ENCODE results near the gene CCN2.

The CCN2 gene

DNA sequence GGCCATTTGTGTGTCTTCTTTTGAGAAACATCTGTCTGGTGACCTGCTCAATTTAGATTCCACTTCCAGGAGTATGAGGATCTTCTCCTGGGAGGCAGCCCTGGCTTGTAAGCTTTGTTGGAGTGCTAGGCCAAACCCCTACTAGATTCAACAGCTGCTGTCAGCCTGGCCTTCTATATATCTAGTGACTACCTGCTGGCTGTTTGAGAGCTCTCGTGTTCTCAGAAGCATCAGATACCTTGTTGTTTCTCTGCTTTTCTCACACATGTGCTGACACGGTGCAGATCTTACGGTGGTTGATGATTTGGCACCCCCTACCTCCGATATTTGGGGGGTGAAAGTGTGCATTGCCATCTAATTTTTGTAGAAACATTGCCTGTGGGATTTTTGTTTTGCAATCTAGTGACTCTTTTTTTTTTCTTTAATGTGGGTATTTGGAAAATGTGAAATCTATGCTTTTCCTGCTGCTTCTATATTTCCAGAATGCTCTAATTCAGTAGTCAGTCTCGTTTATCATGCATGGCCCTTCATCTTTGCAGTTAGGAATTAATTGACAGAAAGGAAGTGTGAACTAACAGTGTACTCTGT lies 4.7 kb downstream of the CCN2 start:
- Histone ChIP-seq H3K4me3 (no peak overlapping the region), H3K9ac (ENCODE audit: insufficient read length) (no peak overlapping the region), H3K36me3 (ENCODE audit: insufficient read depth, low read length) (0 out of 2 replicates have a peak, but pooled peaks cover 2% of the 10 kb centered on the region), H3K27ac (no peak overlapping the region), H3K9me3 (ENCODE audit: low read depth, low read length) (no peaks in the 10 kb centered on the region)
- no peak for TF ChIP-seq POLR2AphosphoS5 (IDR thresholded peaks at IDR 0.05; ENCODE audit: borderline replicate concordance, low read depth, low read length)
- TF ChIP-seq FOXP2 (optimal IDR thresholded peaks at IDR 0.05; ENCODE audit: control extremely low read depth, extremely low read length, insufficient read depth): no peak
- TF ChIP-seq EZH2 (IDR thresholded peaks at IDR 0.05): no peak
- no peak for DNase-seq (ENCODE audit: low read depth, low spot score)

GRCh38 chr6:131945971-131946370 lies 5.2 kb downstream of the CCN2 start:
- Histone ChIP-seq H3K4me3 (no peak overlapping the region), H3K27ac (no peak overlapping the region), H3K9me3 (ENCODE audit: low read depth, low read length) (no peaks in the 10 kb centered on the region), H3K9ac (ENCODE audit: insufficient read length) (no peak overlapping the region), H3K36me3 (ENCODE audit: insufficient read depth, low read length) (0 out of 2 replicates have a peak, but pooled peaks cover 2% of the 10 kb centered on the region)
- no peak for DNase-seq (ENCODE audit: low read depth, low spot score)
- no peak for TF ChIP-seq POLR2AphosphoS5 (IDR thresholded peaks at IDR 0.05; ENCODE audit: borderline replicate concordance, low read depth, low read length)
- no peak for TF ChIP-seq EZH2 (IDR thresholded peaks at IDR 0.05)
- no peak for TF ChIP-seq FOXP2 (optimal IDR thresholded peaks at IDR 0.05; ENCODE audit: control extremely low read depth, extremely low read length, insufficient read depth)

GRCh38 chr6:131937703-131938631 lies 13.2 kb downstream of the CCN2 start:
- no peak overlapping the region for H3K27ac ChIP-seq
- H3K4me3 ChIP-seq: peak overlapping the region; percentile 32; the same call in 1 of the 2 replicates
- DNase-seq (ENCODE audit: low read depth, low spot score): peak; percentile 84
- no peaks in the 10 kb centered on the region for H3K9me3 ChIP-seq (ENCODE audit: low read depth, low read length)
- TF ChIP-seq POLR2AphosphoS5 (IDR thresholded peaks at IDR 0.05; ENCODE audit: borderline replicate concordance, low read depth, low read length) (no peak), EZH2 (IDR thresholded peaks at IDR 0.05) (no peak), FOXP2 (optimal IDR thresholded peaks at IDR 0.05; ENCODE audit: control extremely low read depth, extremely low read length, insufficient read depth) (peak; percentile 83)
- H3K36me3 ChIP-seq (ENCODE audit: insufficient read depth, low read length): no peaks in the 10 kb centered on the region
- H3K9ac ChIP-seq (ENCODE audit: insufficient read length): no peak overlapping the region

- Histone ChIP-seq H3K36me3 (ENCODE audit: insufficient read depth, low read length) (no peaks in the 10 kb centered on the region), H3K9me3 (ENCODE audit: low read depth, low read length) (no peaks in the 10 kb centered on the region), H3K9ac (ENCODE audit: insufficient read length) (no peak overlapping the region), H3K4me3 (peak overlapping the region; percentile 32; the same call in 1 of the 2 replicates), H3K27ac (no peak overlapping the region)
- TF ChIP-seq POLR2AphosphoS5 (IDR thresholded peaks at IDR 0.05; ENCODE audit: borderline replicate concordance, low read depth, low read length) (no peak), EZH2 (IDR thresholded peaks at IDR 0.05) (no peak), FOXP2 (optimal IDR thresholded peaks at IDR 0.05; ENCODE audit: control extremely low read depth, extremely low read length, insufficient read depth) (no peak)
- no peak for DNase-seq (ENCODE audit: low read depth, low spot score)
These were observed 13.9 kb downstream of the CCN2 start for GRCh38 chr6:131937226-131937625.

DNA sequence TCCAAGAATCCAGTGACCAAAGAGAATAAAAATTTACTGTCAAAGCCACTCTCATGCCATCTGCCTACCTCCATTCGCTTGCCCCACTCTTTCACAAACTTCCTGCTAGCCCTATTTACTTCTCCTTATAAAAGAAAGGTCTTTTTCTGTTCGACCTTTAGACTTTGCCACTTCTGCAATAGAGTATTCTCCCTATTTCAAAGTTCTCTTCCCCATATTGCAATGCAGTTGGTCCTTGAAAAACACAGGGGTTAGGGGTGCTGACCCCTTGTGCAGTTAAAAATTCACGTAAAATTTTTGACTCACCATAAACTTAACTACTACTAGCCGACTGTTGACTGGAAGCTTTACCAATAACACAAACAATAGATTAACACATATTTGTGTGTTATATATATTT lies 15.0 kb downstream of the CCN2 start:
- Histone ChIP-seq H3K9me3 (ENCODE audit: low read depth, low read length) (no peaks in the 10 kb centered on the region), H3K27ac (no peak overlapping the region), H3K9ac (ENCODE audit: insufficient read length) (no peak overlapping the region), H3K4me3 (no peak overlapping the region), H3K36me3 (ENCODE audit: insufficient read depth, low read length) (no peaks in the 10 kb centered on the region)
- DNase-seq (ENCODE audit: low read depth, low spot score): no peak
- TF ChIP-seq FOXP2 (optimal IDR thresholded peaks at IDR 0.05; ENCODE audit: control extremely low read depth, extremely low read length, insufficient read depth) (no peak), POLR2AphosphoS5 (IDR thresholded peaks at IDR 0.05; ENCODE audit: borderline replicate concordance, low read depth, low read length) (no peak), EZH2 (IDR thresholded peaks at IDR 0.05) (no peak)

DNA sequence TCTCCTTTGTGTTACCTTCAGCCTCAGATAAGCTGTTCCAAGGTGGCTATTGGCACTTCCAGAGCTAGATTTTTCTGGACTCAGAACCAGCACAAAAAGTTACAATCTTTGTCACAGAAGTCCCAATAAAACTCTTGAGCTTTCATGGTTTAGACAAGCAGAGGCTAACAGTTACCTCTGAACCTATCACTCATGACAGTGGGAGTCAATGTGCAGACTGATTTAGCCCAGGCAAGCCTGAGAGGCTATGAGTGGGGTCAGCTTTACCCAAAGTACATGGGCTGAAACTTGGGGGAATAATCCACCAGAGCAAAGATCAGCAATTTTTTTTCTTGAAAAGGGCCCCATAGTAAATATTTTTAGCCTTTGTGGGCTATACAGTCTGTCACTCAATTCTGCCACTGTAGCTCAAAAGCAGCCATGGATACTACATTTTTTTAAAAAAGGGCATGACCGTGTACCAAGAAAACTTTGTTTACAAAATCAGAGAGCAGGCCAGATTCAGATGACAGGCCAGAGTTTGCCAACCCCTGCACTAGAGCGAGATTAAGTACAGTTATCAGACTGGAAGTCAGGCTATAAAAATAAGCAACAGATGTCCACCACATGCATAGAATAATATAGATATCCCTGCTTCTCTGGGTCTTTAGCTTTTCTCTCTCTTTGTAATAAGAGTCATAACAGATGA lies 20.0 kb downstream of the CCN2 start:
- no peaks in the 10 kb centered on the region for H3K36me3 ChIP-seq (ENCODE audit: insufficient read depth, low read length)
- no peaks in the 10 kb centered on the region for H3K9me3 ChIP-seq (ENCODE audit: low read depth, low read length)
- no peak for TF ChIP-seq EZH2 (IDR thresholded peaks at IDR 0.05)
- TF ChIP-seq POLR2AphosphoS5 (IDR thresholded peaks at IDR 0.05; ENCODE audit: borderline replicate concordance, low read depth, low read length): no peak
- TF ChIP-seq FOXP2 (optimal IDR thresholded peaks at IDR 0.05; ENCODE audit: control extremely low read depth, extremely low read length, insufficient read depth): no peak
- DNase-seq (ENCODE audit: low read depth, low spot score): no peak
- H3K4me3 ChIP-seq: no peak overlapping the region
- no peak overlapping the region for H3K27ac ChIP-seq
- H3K9ac ChIP-seq (ENCODE audit: insufficient read length): no peak overlapping the region

- Histone ChIP-seq H3K36me3 (ENCODE audit: insufficient read depth, low read length) (no peaks in the 10 kb centered on the region), H3K9me3 (ENCODE audit: low read depth, low read length) (no peaks in the 10 kb centered on the region), H3K27ac (no peak overlapping the region), H3K4me3 (no peak overlapping the region), H3K9ac (ENCODE audit: insufficient read length) (no peak overlapping the region)
- DNase-seq (ENCODE audit: low read depth, low spot score): no peak
- TF ChIP-seq EZH2 (IDR thresholded peaks at IDR 0.05) (no peak), POLR2AphosphoS5 (IDR thresholded peaks at IDR 0.05; ENCODE audit: borderline replicate concordance, low read depth, low read length) (no peak), FOXP2 (optimal IDR thresholded peaks at IDR 0.05; ENCODE audit: control extremely low read depth, extremely low read length, insufficient read depth) (no peak)
These were observed 21.2 kb downstream of the CCN2 start for GRCh38 chr6:131929976-131930375.

- DNase-seq (ENCODE audit: low read depth, low spot score): no peak
- no peak overlapping the region for H3K4me3 ChIP-seq
- TF ChIP-seq EZH2 (IDR thresholded peaks at IDR 0.05): no peak
- no peak for TF ChIP-seq FOXP2 (optimal IDR thresholded peaks at IDR 0.05; ENCODE audit: control extremely low read depth, extremely low read length, insufficient read depth)
- no peaks in the 10 kb centered on the region for H3K36me3 ChIP-seq (ENCODE audit: insufficient read depth, low read length)
- H3K9ac ChIP-seq (ENCODE audit: insufficient read length): no peak overlapping the region
- H3K9me3 ChIP-seq (ENCODE audit: low read depth, low read length): no peaks in the 10 kb centered on the region
- no peak overlapping the region for H3K27ac ChIP-seq
These were observed 21.9 kb downstream of the CCN2 start for GRCh38 chr6:131929264-131929663.
